HL-60/S4 treated with retinoic acid at 250 ng/mL for 4 days and 3 days (cell line): ENCODE results near the gene CDS1.
"Not testable (repeated sequence)": the region's sequence is repeated elsewhere in the genome, so short reads cannot be mapped to it uniquely, and the experiment has no call there.

Experiments used
- in situ Hi-C: fragments of 300-500 bp; cut with MboI; formaldehyde crosslinking; loops from 2 replicates; pipeline ENCODE4 v1.7.0; 2022; ENCODE audit warnings: low sequenced_read_pairs

Gene CDS1

DNA sequence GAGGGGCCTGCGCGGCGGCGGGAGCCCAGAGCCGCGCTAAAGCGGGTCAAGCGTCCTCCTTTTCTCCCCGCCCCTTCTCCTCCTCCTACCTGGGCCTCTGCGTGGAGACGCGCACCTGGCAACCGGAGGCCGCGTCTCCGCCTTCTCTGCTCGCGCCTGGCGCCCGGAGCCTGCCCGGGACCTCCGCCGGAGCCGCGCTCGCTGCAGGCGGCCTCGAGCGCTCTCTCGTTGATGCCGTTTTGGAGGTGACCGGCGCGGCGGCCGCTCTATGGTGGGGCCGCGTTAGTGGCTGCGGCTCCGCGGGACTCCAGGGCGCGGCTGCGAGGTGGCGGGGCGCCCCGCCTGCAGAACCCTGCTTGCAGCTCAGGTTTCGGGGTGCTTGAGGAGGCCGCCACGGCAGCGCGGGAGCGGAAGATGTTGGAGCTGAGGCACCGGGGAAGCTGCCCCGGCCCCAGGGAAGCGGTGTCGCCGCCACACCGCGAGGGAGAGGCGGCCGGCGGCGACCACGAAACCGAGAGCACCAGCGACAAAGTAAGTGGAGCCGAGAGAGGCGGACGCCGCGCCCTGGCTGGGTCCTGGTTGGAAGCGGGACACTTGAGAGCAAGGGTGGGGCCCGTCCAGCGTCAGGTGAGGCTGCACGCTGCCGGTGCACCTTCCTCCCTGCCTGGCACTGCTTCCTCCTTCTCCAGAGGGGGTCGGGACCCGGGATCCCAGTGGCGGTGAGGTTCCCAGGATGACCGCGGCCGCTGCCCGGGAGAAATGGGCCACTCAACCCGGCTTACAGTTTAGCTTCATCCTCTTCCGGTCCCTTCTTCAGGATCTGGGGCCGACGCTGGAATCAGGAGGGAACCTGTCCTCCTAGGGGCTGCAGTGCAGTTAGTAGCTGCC is at the start of gene CDS1:
TSS of gene CDS1 (plus strand) at position 140 of the 888 bp plus-strand sequence. CDS start at position 415, 275 bp downstream.
- in situ Hi-C loops, result no loop called here

DNA sequence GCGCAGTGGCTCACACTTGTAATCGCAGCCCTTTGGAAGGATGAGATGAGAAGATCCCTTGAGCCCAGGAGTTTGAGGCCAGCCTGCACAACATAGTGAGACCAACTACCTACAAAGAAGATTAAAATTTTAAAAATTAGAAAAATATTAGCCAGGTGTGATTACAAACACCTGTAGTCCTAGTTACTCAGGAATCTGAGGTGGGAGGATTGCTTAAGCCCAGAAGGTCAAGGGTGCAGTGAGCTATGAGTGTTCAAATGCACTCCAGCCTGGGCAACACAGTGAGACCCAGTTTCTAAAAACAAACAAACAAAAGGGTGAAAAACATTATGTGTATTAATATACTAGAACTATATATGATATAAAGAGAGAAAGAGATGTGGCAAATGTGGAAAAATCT is 47.0 kb upstream of the CDS1 start:
- in situ Hi-C loops, result no loop called here

DNA sequence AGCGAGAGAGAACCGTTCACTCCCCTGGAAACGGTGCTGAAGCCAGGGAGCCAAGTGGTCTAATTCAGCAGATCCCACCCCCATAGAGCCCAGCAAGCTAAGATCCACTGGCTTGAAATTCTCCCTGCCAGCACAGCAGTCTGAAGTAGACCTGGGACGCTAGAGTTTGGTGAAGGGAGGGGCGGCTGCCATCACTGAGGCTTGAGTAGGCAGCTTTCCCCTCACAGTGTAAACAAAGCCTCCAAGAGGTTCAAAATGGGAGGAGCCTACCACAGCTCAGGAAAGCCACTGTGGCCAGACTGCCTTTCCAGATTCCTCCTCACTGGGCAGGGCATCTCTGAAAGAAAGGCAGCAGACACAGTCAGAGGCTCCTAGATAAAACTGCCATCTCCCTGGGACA is 37.8 kb upstream of the CDS1 start:
- in situ Hi-C loops, result no loop called here

DNA sequence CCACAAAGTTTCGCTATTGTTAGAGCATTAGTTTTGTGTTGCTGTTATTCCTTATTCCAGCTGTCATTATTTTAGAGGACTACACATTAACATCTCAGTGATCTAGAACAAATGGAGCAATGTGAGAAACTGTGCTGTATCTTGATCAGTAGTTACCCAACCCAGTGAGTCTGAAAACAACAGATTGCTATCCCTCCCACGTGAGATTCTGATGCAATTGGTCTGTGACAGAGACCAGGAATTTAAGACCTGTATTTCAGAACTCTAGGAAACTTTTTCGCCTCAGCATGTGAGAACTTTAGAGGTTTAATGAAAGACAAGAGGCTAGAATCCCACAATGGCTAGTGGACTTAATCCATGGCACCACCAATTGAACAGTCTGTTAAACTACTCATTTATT is 35.7 kb upstream of the CDS1 start:
- in situ Hi-C loops, result no loop called here

DNA sequence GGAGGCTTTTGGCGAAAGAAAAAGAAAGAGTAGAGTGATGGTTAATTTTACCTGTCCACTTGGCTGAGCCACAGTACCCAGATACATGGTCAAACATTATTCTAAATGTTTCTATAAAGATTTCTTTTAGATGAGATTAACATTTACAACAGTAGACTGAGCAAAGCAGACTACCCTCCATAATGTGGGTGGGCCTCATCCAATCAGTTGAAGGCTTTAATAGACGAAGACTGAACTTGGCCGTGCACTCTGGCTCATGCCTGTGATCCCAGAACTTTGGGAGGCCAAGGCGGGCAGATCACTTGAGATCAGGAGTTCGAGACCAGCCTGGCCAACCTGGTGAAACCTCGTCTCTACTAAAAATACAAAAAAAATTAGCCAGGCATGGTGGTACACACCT is 33.7 kb upstream of the CDS1 start:
- in situ Hi-C loops, result not testable (repeated sequence)

DNA sequence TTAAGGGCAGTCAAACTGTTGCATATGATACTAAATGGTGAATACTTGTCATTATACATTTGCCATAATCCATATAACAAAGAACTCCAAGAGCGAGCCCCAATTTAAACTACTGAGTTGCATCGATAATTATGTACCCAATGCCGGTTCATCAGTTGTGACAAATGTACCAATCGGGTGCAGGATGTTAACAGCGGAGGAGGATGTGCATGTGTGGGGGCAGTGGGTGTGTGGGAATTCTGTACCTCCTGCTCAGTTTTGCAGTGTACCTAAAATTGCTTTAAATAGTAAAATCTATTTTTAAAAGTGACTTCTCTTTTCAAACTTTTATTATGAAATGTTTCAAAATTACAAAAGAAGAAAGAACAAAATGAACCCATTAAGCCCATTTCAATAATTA is 20.8 kb upstream of the CDS1 start:
- in situ Hi-C loops, result no loop called here

DNA sequence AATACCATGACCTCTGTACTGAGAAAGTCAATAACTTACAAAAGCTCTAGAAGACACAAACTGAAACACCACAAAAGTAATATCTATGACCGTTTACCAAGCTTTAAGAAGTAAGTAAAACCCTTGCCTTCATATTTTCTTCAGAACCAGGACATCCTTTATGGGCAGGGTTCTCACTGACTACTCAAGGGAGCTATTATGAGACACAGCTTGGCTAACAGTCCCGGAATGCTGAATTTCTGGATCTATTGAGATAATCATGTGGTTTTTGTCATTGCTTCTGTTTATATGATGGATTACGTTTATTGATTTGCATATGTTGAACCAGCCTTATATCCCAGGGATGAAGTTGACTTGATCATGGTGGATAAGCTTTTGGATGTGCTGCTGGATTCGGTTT is 19.9 kb upstream of the CDS1 start:
- in situ Hi-C loops, result no loop called here

DNA sequence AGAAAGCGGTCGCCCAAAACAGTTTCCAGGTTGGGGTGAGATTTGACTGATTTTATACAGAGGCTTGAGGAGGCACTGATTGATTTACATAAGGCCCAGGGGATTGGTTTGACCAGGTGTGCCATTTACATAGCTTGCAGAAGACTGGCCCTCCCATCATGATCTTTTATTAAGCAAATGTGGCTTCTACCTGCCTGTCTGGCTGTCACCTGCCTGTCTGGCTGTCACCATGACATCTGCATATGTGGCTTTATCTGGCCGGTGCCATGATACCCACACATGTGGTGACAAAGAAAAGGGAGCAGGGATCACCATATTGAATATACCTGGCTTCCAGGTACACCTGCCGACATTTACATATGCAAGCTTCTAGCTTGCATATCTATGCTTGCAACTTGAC is 17.0 kb upstream of the CDS1 start:
- in situ Hi-C loops, result no loop called here

DNA sequence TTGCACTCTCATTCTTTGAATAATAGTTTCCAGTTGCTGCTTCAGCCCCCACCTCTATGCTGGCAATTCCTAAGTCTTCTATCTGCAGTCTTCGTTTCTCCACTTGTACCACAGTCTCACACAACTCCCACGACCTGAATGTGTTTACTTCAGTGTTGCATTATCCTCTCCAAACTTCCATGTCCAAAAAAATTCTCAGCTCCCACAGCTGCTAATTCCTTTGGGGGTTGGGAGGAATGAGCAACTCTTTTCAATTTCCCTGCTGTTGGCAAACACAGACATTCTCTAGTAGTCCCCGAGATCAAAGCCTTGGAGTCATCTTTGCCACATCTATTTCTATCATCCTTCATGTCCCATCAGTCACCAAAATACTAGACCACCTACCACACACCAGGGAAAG is 14.4 kb upstream of the CDS1 start:
- in situ Hi-C loops, result no loop called here

DNA sequence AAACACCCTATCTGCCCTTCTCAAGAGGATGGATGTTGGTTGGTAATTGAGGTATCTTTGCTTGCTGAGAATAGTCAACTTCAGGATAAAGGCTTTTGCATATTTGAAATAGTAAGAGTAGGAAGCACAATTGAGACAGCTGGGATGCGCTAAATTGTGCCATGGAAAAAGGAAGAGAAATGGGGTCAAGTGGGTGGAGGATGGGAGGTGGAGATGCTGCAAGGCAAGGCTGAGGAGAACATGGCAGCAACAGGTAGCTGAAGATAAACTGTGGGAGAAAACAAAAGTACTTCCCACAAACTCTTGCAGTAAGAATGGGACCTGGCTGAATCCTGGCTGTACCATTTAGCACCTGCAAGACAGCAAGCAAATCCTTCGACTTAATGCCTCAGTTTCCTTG is 13.9 kb upstream of the CDS1 start:
- in situ Hi-C loops, result no loop called here

DNA sequence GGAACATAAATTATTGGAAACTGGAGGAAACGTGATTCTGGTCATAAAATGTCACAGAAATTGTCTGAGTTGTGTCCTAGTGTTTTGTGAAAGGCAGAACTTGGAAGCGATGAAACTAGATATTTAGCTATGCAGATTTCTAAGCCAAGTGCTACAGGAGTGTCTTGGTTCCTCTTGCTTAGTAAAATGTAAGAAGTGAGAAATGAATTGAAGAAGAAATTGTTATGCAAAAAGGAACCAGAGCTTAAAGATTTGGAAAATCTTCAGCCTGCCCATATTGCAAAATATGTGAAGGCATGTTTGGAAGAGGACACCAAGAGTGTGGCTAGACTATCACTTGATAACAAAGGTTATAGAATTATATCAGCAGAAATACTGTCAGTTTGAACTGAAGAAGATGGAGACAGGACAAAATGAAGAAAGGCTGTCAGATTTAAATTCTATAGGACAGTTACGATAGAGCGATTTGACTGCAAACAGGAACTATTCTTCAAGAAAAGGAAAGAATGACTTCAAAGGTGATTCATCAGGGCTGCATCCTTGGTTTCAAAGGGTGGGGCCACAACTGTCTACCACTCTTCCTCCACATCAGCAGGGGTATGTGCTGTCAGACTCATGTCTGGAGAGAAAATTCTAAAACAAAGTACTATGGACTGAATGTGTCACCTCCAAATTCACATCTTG is 9.4 kb upstream of the CDS1 start:
- in situ Hi-C loops, result no loop called here

DNA sequence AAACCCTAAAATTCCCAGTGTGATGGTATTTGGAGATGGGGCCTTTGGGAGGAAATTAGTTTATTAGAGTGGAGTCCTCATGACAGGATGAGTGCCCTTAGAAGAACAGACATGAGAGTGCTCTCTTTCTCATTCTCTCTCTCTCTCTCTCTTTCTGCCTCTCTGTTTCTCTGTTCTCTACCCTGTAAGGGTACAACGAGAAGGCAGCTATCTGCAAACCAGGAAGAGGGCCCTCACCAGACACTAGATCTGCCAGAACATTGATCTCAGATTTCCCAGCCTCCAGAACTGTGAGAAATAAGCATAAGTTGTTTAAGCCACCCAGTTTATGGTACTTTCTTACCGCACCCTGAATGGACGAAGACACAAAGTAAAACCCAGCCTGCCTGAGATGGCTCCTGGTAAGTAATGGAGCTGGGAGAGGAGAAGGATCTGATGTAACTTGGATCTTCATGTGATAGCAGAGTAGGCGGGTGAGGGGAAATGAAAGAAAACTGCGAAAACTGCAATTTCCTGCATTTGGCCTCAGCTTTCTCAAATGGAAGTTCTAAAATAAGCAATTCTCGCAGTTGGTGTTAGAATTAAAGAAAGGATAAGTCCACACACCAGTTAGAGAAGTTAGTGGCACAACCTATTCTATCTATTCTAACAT is 8.7 kb upstream of the CDS1 start:
- in situ Hi-C loops, result no loop called here

DNA sequence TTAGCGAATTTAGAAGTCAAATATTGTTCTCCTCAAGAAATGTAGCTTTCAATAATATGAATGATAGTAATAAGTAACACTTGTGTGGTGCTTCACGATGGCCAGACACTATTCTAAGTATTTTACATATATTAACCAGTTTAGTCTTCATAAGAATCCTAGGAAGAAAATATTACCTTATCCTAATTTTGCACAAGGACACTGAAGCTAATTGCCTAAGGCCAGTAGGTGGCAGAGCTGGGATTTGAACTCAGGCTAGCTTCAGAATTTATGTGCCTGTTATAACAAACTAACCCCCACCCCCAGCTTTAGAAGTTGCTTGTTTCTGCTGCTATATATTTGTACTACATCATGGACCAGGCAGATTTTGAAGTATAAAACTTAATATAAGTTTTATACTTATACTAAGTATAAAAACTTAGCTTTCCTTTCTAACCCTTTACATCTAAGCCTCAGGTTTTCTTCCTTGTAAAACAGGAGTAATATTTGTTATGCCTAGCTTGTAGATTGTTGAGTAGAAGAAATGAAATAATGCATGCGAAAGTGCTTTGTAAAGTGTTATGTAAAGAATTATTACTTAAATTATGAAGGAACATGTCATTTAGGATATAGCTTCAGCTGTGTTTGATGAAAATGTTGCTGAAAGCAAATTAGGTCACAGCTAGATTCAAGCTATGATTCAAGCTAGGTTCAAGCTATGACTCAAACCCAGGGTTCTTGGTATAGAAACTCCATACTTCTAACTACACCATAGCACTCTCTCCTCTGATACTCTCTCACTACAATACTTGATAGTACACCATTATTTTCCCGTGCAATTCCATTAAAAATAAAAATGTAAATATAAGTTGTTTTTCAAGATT is 4.2 kb upstream of the CDS1 start:
- in situ Hi-C loops, result no loop called here

DNA sequence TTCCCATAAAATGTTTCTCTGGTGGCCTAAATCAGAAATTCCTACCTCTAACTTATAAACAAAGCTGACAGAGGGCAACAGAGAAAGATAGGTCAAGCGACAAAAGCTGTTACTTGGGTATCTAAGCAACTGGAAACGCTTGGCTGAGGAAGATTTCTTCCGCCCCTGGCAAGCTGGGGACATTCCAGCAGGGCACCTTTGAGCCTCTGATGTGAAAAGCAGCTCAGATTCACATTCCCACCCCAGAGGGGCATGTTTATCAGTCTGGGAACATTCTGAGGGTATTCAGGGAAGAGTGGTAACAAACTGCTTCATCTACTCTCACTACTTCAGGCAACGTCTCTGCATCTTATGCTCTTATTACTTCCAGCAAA is 3.5 kb upstream of the CDS1 start:
- in situ Hi-C loops, result no loop called here

DNA sequence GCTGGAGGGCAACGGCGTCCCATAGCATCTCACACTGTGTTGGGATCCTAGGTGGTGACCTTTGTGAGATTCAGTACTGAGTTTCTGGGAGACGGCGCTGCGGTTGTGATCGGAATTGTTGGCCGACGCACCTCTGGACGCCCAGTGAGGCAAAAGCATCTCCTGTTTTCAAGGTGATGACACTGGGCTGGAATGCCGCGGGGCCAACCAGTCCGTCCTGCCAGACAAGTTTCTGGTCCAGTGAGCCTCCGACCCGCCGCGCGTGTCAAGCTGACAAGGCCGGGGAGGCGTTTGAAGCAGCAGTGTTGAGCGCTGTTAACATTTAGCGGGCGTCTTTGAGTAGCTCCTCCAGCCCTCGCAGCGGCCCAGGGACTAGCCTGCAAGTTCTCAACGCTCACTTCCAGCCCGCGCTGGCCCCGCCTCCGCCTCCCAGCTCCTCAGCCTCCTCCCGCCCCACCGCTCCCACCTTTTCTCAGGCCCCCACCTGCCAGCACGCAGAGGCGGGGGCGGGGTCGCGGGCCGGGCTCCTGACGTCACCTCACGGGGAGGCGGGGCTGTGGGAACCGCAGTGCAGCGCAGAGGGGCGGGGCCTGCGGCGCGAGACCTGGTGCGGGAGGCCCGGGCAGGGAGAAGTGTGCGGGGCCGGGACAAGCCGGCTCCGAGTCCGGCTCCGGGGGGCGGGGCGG is 482 bp upstream of the CDS1 start:
- in situ Hi-C loops, result no loop called here

DNA sequence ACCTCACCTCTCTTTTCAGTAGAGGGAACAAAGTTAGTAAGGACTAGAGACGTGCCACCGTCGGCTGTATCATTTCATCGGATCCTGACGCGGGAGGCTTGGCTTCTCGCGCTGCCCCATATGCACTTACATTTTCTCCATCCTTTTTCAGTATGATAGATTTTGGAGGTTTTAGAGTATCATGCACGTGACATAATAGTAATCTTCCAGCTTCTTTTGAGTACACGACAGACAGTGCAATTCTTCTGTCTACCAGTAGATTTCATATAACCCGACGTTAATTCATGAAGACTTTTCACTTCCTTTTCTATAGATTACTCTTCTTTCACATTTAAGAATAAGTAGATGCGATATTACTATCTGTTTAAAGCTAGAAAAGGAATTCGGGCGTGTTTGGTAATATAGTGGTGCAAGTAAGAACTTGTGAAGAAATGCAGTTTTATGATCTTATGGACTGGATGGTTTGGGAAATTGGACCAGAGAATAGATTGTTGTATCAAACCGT is 1.0 kb downstream of the CDS1 start:
- in situ Hi-C loops, result no loop called here

DNA sequence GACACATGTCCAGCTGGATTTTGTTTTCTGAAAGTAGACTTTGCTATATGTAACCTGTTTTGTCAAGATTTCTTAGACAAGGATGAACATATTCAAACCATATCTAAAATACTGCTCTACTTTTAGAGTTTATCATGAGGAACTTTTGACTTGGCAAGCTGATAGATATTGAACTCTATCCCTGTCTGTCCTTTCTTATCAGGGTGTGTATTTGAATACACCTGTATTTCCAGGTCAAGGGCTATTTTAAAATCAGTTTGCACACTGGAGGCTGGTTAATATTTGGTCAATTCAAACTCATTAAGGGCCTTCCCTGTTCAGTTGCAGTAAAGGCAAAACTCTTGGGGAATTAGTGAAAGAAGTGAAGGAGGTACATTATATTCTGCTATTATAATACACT is 2.3 kb downstream of the CDS1 start:
- in situ Hi-C loops, result no loop called here

DNA sequence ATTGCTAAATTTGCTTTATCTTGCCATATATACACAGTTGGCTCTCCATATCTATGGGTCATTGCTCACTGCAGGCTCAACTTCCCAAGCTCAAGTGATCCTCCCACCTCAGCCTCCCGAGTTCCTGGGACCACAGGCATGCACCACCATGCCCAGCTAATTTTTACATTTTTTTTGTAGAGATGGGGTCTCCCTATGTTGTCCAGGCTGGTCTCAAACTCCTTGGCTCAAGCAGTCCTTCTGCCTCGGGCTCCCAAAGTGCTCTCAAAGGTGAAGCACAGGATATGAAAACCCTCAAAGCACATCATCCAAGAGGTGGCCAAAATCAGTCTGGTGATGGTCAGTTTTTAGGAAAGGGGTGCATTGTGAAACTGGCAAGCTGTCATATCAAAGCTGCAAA is 11.8 kb downstream of the CDS1 start:
- in situ Hi-C loops, result no loop called here

DNA sequence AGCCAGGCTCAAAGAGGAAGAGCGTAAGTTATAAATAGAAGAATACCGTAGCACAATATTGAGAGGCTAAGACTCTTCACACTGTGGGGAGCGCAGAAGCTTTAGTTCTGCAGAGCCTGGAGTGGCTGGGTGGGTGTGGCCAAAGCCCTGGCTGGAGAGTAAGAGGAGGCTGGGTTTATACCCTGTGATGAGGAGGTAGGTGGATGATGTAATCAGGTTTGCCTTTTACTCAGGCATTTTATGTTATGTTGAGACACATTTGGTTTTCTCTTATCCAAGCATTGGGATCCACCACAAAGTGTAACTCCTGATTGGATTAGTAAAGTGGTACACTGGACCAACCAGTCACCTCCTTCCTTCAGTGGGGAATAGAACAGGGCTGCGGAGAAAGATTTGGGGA is 13.9 kb downstream of the CDS1 start:
- in situ Hi-C loops, result no loop called here

DNA sequence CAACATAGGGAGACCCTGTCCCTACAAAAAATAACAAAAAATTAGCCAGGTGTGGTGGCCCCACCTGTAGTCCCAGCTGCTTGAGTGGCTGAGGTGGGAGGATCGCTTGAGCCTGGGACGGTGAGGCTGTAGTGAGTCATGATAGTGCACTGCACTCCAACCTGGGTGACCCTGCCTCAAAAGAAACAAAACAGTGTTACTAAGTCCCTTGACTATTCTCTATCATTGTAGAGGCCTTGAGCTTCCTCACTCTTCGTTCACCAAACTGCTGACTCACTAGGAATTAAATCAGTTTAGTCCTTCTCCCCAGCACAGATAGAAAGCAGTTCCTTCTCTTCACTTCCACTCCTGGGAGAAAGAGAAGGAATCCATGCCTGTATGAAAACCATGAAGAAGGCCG is 14.5 kb downstream of the CDS1 start:
- in situ Hi-C loops, result no loop called here
